Upper lobe of left lung (tissue), 6 donors: ENCODE results near the gene NPHP4. TPM values are rescaled to one million over a fixed set of nuclear protein-coding genes. Genes with fewer than 3 reads are reported as not detected.

Experiments used
- ATAC-seq, 2 donors: fragments of 200-7000 bp; cut with Tn5 transposase; one replicate each; pipeline ENCODE4 v1.9.1; 2022; ENCODE audit warnings: mild to moderate bottlenecking in 2 of 2, moderate library complexity in 2 of 2; ENCODE audit not compliant: low FRiP score in 2 of 2
- DNase-seq, 2 donors: peaks; one replicate each; pipeline ENCODE4 v3.0.0-alpha.2; 2019 to 2020
- H3K27ac ChIP-seq, 4 donors: fragments of 200-600 bp; sonication (generic); one replicate each; pipeline ENCODE4 v1.5.1; 2016 to 2019
- H3K27me3 ChIP-seq, 4 donors: fragments of 200-600 bp; sonication (generic); one replicate each; pipeline ENCODE4 v1.5.1; 2017 to 2019
- H3K36me3 ChIP-seq, 4 donors: fragments of 200-600 bp; sonication (generic); one replicate each; pipeline ENCODE4 v1.5.1; 2016 to 2019
- H3K4me1 ChIP-seq, 4 donors: fragments of 200-600 bp; sonication (generic); one replicate each; pipeline ENCODE4 v1.5.1; 2018 to 2019
- H3K4me3 ChIP-seq, 4 donors: fragments of 200-600 bp; sonication (generic); one replicate each; pipeline ENCODE4 v1.5.1; 2017 to 2019; ENCODE audit warnings: mild to moderate bottlenecking in 2 of 4, moderate library complexity in 1 of 4
- H3K9me3 ChIP-seq, 4 donors: fragments of 200-600 bp; sonication (generic); one replicate each; pipeline ENCODE4 v1.5.1; 2018 to 2019
- EP300 ChIP-seq, 4 donors: sonication (generic); formaldehyde crosslinking; IDR thresholded peaks; one replicate each; pipeline ENCODE4 v1.5.1; 2017; ENCODE audit warnings: antibody characterized with exemption in 4 of 4, control low read depth in 2 of 4
- POLR2A ChIP-seq, 4 donors: fragments of 450-650 bp; IDR thresholded peaks; one replicate each; pipeline ENCODE4 v1.5.1; 2016 to 2017; ENCODE audit warnings: antibody characterized with exemption in 4 of 4, mild to moderate bottlenecking in 2 of 4
- POLR2AphosphoS5 ChIP-seq, 2 donors: sonication (generic); formaldehyde crosslinking; IDR thresholded peaks; one replicate each; pipeline ENCODE4 v1.5.1; 2017; ENCODE audit warnings: antibody characterized with exemption in 2 of 2
- WGBS, 2 donors: methylation state at CpG; one replicate each; pipeline ENCODE4 v1.1.5; 2017 to 2018; 5-methylcytosine and 5-hydroxymethylcytosine counted together
- total RNA-seq, 6 donors: library from RNA; depleted of rRNA in 4 of 6; stranded (reverse); fragments of >200 nt in 4 of 6; gene quantifications; one replicate each; pipeline versions ENCODE4 v1.1.0 to v1.2.1, GENCODE V29; 2016 to 2021
- TF ChIP-seq, protein P1 (sequence below), 6 experiments: fragments of 450-650 bp in 4 of 6; fragments of 200-600 bp in 2 of 6; sonication (generic) in 2 of 6; IDR thresholded peaks; one replicate each; pipeline ENCODE4 v1.5.1; 2016 to 2019; ENCODE audit warnings: antibody characterized with exemption in 6 of 6
- donor health status: DM: no; HTN: no; CAD: no; lungs with moderate emphysema.
- donor health status: DM: no; HTN: yes; CAD: no; lungs with severe emphysema.

The NPHP4 gene
- total RNA-seq, 6 donors from 2014 or later: 13.5 to 45.1 (median 19.9) TPM

DNA sequence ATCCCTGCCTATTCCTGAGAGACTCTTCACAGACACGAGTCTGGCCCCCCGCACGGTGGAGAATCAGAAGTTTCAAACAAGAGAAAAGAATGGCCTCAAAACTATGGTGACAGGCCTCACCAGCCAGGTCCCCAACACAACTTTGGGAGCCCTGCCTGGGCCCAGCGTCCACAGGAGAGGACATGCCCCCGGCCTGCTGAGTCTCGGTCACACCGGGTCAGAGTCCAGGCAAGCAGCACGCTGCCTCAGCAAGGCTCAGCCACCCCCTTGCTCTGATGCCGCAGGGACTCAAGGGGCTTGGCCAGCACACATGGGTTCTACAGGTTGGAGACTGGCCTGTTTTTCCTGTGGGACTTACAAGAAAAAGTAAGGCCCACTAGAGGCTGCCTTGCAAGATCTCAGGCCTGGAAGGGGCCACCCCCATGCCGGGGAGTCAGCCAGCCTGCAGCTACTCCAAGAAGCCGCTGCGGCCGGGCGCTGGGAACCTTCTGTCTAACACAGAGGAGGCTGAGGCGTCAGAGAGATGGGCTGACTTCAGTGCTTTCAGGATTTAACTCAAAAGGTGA, 116.8 kb downstream of the NPHP4 start:
- Histone ChIP-seq H3K36me3 (peaks cover 0 to 79% (median 54%) of the 10 kb centered on the region in 4 donors), H3K4me3 (no peak overlapping the region), H3K27me3 (no peaks in the 10 kb centered on the region), H3K27ac (no peak overlapping the region), H3K4me1 (no peaks in the 10 kb centered on the region), H3K9me3 (peaks cover 0 to 11% (median 2%) of the 10 kb centered on the region in 4 donors)
- WGBS, 2 donors: 94 to 95% methylated on average over 6 to 15 of the region's 15 CpGs
- ATAC-seq (no peak), DNase-seq (no peak)
- no peak for TF ChIP-seq EP300 (IDR thresholded peaks at IDR 0.05)
- no peak for TF ChIP-seq POLR2A (IDR thresholded peaks at IDR 0.05)
- TF ChIP-seq, protein P1, sequence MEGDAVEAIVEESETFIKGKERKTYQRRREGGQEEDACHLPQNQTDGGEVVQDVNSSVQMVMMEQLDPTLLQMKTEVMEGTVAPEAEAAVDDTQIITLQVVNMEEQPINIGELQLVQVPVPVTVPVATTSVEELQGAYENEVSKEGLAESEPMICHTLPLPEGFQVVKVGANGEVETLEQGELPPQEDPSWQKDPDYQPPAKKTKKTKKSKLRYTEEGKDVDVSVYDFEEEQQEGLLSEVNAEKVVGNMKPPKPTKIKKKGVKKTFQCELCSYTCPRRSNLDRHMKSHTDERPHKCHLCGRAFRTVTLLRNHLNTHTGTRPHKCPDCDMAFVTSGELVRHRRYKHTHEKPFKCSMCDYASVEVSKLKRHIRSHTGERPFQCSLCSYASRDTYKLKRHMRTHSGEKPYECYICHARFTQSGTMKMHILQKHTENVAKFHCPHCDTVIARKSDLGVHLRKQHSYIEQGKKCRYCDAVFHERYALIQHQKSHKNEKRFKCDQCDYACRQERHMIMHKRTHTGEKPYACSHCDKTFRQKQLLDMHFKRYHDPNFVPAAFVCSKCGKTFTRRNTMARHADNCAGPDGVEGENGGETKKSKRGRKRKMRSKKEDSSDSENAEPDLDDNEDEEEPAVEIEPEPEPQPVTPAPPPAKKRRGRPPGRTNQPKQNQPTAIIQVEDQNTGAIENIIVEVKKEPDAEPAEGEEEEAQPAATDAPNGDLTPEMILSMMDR (IDR thresholded peaks at IDR 0.05): no peak
- TF ChIP-seq POLR2AphosphoS5 (IDR thresholded peaks at IDR 0.05): no peak

- no peak for DNase-seq
- peaks cover 0 to 70% (median 45%) of the 10 kb centered on the region in 4 donors for H3K36me3 ChIP-seq
Measured at GRCh38 chr1:5874416-5875110, 117.7 kb downstream of the NPHP4 start.

DNA sequence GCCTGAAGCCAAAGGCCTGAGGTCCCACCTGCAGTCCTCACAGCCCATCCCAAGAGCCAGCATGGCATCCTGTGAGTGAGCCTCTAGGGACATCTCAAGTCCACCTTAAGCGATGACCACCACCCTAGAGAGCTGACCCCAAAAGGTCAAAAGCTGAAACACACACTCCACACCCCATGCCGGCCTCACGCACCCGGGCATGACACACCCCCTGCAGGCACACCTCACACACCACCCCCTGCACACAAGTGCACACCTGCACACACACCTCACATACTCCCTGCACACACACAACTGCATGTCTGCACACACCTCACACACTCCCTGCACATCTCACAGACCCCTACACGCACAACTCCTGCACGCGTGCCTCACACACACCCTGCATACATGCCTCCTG, 118.7 kb downstream of the NPHP4 start:
- Histone ChIP-seq H3K27ac (no peak overlapping the region), H3K9me3 (no peaks in the 10 kb centered on the region), H3K4me3 (no peak overlapping the region), H3K4me1 (no peaks in the 10 kb centered on the region), H3K36me3 (peaks cover 0 to 63% (median 38%) of the 10 kb centered on the region in 4 donors), H3K27me3 (no peaks in the 10 kb centered on the region)
- no peak for ATAC-seq
- WGBS, 2 donors: 89 to 94% methylated on average over 7 of the region's 7 CpGs
- no peak for DNase-seq
- TF ChIP-seq EP300 (IDR thresholded peaks at IDR 0.05): no peak

More at GRCh38 chr1:5874416-5875110, 117.7 kb downstream of the NPHP4 start:
- Histone ChIP-seq H3K4me3 (no peak overlapping the region), H3K9me3 (peaks cover 0 to 5% (median 1%) of the 10 kb centered on the region in 4 donors), H3K4me1 (no peaks in the 10 kb centered on the region), H3K27ac (no peak overlapping the region), H3K27me3 (no peaks in the 10 kb centered on the region)
- no peak for ATAC-seq
- whole genome bisulfite sequencing, 2 donors: 91 to 97% methylated on average over 21 to 41 of the region's 41 CpGs
- TF ChIP-seq EP300 (IDR thresholded peaks at IDR 0.05) (no peak), POLR2A (IDR thresholded peaks at IDR 0.05) (no peak), POLR2AphosphoS5 (IDR thresholded peaks at IDR 0.05) (no peak)
- TF ChIP-seq, protein P1 (IDR thresholded peaks at IDR 0.05): no peak

- no peak for TF ChIP-seq POLR2AphosphoS5 (IDR thresholded peaks at IDR 0.05)
- TF ChIP-seq, protein P1 (IDR thresholded peaks at IDR 0.05): no peak
- TF ChIP-seq EP300 (IDR thresholded peaks at IDR 0.05): no peak
- TF ChIP-seq POLR2A (IDR thresholded peaks at IDR 0.05): no peak
- Histone ChIP-seq H3K4me1 (no peaks in the 10 kb centered on the region), H3K4me3 (no peak overlapping the region), H3K9me3 (no peaks in the 10 kb centered on the region), H3K27ac (no peak overlapping the region), H3K36me3 (peaks cover 0 to 60% (median 37%) of the 10 kb centered on the region in 4 donors), H3K27me3 (no peaks in the 10 kb centered on the region)
- ATAC-seq (no peak), DNase-seq (no peak)
- WGBS, 2 donors: 90 to 95% methylated on average over 2 to 16 of the region's 16 CpGs
Measured at GRCh38 chr1:5872886-5873285, 119.3 kb downstream of the NPHP4 start.

GRCh38 chr1:5868931-5869500, 123.2 kb downstream of the NPHP4 start:
- H3K9me3 ChIP-seq: no peaks in the 10 kb centered on the region
- no peak overlapping the region for H3K4me3 ChIP-seq
- TF ChIP-seq EP300 (IDR thresholded peaks at IDR 0.05) (no peak), POLR2AphosphoS5 (IDR thresholded peaks at IDR 0.05) (no peak), POLR2A (IDR thresholded peaks at IDR 0.05) (no peak)
- TF ChIP-seq, protein P1 (IDR thresholded peaks at IDR 0.05): no peak
- ATAC-seq (no peak), DNase-seq (no peak)
- WGBS, 2 donors: 94 to 98% methylated on average over 6 of the region's 6 CpGs
- H3K36me3 ChIP-seq: peaks cover 0 to 51% (median 34%) of the 10 kb centered on the region in 4 donors
- H3K27ac ChIP-seq: no peak overlapping the region
- no peaks in the 10 kb centered on the region for H3K27me3 ChIP-seq
- H3K4me1 ChIP-seq: no peaks in the 10 kb centered on the region
